ENCODE data around the gene TMEM89.

Gene TMEM89

GRCh38 chr3:48628277-48629017 is 6.9 kb upstream of the TMEM89 start:
- no peak for DNase-seq (ENCODE audit: low read depth)
- TF ChIP-seq CTCF (conservative IDR thresholded peaks at IDR 0.05; ENCODE audit: low read length), result no peak
- no peak overlapping the region for H3K4me3 ChIP-seq (ENCODE audit: low read length)

- no peak for DNase-seq (ENCODE audit: low read depth)
- no peak overlapping the region for H3K4me3 ChIP-seq (ENCODE audit: low read length)
- TF ChIP-seq CTCF (conservative IDR thresholded peaks at IDR 0.05; ENCODE audit: low read length), result no peak
Measured at GRCh38 chr3:48625600-48625999, 4.0 kb upstream of the TMEM89 start.

GRCh38 chr3:48624767-48625166 is 3.2 kb upstream of the TMEM89 start:
- DNase-seq (ENCODE audit: low read depth), result no peak
- no peak overlapping the region for H3K4me3 ChIP-seq (ENCODE audit: low read length)
- no peak for TF ChIP-seq CTCF (conservative IDR thresholded peaks at IDR 0.05; ENCODE audit: low read length)

- no peak for TF ChIP-seq CTCF (conservative IDR thresholded peaks at IDR 0.05; ENCODE audit: low read length)
- no peak for DNase-seq (ENCODE audit: low read depth)
- H3K4me3 ChIP-seq (ENCODE audit: low read length), result no peak overlapping the region
Measured at GRCh38 chr3:48623851-48624547, 2.4 kb upstream of the TMEM89 start.

GRCh38 chr3:48619541-48620524 is 1.7 kb downstream of the TMEM89 start:
- no peak for TF ChIP-seq CTCF (conservative IDR thresholded peaks at IDR 0.05; ENCODE audit: low read length)
- no peak overlapping the region for H3K4me3 ChIP-seq (ENCODE audit: low read length)
- DNase-seq (ENCODE audit: low read depth), result no peak

- H3K4me3 ChIP-seq (ENCODE audit: low read length), result no peak overlapping the region
- DNase-seq (ENCODE audit: low read depth), result no peak
- TF ChIP-seq CTCF (conservative IDR thresholded peaks at IDR 0.05; ENCODE audit: low read length), result no peak
Measured at GRCh38 chr3:48617559-48617958, 4.0 kb downstream of the TMEM89 start.

All from AG10803 (cell line).